ENCODE results near the gene FAM153A.
"Not testable (repeated sequence)": the region's sequence is repeated elsewhere in the genome, so short reads cannot be mapped to it uniquely, and the experiment has no call there.

- not testable (repeated sequence) for TF ChIP-seq POLR2A, POU2F2, POLR2AphosphoS5 (IDR thresholded peaks at IDR 0.05; ENCODE audit: low read depth, low read length)
These were observed 100.8 kb downstream of the FAM153A start for GRCh38 chr5:177681920-177682319.

All from GM12891 (cell line).